Measurements from ENCODE around the gene ABLIM3.

The ABLIM3 gene

DNA sequence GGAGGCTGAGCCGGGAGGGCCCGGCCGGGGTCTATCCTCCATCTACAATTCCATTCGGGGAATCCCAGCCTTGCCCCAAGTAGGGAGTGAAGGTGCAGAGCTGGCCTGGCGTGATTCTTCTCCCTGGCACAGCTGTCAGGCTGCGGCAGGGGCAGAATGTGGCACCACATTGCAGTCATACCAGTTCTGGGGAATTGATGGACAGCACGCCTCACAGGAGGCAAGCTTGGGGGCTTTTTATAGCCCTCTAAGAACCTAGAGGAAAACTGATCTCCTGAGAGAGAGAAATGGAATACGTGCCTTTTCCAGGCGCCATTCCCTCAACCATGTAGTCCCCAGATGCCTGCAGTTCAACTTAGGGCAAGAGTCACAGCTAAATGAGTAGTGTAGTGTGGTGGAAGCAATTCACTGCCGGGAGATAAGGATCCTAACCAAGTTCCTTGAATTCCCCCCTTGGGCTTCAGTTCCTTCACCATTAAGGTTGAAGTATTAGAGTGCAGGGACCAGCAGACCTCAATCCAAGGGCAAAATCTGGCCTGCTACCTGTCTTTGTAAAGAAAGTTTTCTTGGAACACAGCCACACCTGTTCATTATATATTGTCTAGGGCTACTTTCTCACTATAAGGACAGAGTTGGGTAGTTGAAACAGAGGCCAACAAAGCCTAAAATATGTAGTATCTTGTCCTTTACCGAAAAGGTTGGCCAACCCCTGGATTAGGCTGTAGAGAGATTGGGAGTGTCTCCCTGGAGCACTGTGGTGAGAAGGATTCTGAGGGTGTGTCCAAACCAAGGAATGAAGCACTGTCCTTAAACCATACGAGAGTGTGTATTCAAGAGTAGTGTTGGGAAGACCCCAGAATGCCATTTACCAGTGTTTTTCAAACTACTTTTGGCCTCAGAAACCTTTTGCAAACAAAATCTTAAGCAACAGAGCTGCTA is 141.0 kb downstream of the ABLIM3 start:
- DNase-seq (ENCODE audit: low read depth): no peak

DNA sequence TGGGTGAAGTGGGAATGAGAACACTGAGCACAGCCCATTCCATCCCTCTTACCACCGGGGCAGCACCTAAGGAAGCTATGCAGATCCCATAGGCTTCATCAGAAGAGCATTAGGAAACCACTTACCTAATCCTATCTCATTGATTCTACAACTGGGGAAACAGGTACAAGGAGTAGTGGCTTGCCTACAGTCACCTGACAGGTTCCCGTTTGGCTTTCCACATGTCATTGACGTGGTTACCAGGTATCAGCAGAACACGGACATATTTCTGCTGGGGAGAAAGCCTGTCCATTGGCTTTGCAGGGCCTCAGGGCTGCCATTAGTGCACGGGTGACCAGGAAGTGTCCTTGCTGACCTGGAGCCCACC is 141.7 kb downstream of the ABLIM3 start:
- DNase-seq (ENCODE audit: low read depth): no peak

DNA sequence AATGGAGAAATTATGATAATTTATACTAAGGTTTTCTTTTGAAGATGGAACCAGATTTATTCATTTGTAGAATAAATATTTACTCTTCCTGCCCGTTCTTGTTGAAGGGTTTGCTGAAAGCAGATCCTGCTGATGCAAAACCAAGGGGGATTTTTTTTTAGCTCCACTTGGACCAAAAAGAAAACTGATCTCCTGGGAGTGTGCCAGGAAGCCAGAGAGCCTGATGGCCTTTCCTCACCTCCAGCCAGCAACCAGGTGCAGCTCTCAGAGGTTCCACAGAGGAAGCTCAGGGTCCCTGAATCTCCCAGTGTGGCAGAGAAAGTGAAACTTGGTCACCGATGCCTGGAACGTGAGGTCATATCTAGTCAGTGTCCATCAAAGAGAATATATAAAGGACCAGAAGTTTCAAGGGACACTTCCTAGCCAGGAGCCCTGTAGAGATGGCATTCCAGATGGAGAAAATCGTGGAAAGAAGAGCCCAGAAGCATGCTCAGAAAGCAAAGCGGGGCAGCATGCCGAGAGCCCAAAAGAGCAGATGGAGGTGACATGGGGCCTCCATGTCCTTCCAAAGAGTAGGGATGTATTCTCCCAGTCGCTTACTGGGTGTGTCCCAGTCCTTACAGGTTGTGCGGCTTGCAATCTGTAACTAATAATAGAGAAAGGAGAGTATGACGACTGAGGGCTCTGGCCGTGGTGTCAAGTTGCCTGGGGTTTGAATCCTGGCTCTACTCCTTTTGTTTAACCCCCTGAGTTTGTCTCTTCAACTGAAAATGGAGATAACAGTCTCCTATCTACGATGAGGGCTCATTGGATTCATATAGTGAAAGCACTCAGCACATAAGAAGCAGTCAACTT is 142.6 kb downstream of the ABLIM3 start:
- no peak for DNase-seq (ENCODE audit: low read depth)

DNA sequence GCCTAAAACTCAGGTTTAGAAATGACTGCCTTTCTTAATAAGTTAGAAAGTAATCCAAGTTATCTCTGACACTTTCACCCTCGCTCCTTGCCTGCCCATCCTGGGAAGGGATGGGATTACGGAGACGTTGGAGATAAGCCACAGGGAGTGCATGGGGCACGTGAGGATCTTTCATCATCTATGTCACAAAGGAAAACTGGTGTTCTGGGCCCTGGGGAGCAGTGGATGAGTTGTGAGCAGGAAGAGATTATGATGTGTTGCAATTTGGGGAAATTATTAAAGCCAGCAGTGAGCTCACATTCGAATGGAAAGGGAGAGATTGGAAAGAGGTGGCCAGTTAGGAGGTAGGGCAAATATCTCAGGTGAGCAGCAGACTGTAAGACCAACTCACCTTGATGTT is 143.2 kb downstream of the ABLIM3 start:
- no peak for DNase-seq (ENCODE audit: low read depth)

DNA sequence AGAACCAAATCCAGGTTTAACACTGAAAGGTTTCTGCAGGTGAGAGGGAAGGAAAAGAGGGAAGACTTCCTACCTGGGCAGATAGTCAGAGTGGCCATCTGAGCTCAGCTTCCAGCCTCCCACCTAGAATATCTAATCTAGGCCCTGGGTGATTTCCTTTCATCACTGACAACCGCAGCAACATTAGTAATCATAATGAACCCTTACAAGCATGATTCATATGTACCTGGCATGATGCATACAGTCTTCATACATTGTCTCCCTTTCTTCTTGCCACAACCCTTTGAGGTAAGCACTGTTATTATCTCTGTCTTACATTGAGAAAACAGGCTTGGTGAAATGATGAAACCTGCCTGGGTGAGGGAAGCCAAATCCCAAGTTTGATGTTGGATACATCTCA is 143.9 kb downstream of the ABLIM3 start:
- no peak for DNase-seq (ENCODE audit: low read depth)

DNA sequence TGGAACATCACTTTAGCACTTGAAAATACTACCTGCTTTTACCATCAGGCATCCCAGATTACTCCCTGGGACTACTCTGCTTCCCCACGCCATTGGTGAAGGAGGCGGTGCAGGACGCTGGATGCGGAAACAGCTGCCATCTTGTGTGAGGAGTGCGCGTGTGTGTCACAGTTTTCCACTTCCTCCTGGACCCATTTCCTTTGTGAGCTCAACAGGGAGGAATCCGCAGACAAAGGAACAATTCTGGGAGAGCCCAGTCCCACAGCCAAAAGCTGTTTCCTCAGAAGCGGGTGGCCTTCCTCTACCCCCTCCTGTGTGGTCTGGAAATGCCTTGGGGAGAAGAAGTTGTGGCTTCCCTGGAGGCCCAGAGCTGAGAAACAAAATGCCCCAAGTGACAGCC is 147.1 kb downstream of the ABLIM3 start:
- no peak for DNase-seq (ENCODE audit: low read depth)

DNA sequence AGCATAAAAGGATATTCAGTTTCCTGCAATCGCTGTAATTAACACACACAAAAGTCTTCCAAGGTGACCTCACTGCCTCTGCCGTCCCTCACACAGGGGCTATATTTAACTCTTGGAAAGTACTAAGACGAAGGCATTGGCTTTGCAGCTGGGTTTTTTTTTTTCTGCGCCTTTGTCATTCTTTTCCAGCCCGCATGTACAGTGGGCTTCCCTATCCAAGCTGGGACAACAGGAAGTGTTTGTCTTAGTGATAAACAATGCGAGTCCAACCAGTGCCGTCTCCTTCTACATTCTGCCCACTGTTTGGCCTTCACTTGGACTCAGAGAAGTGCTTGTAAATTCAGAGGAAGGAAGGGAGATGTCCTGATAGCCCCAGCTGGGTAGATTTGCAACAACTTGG is 148.0 kb downstream of the ABLIM3 start:
- DNase-seq (ENCODE audit: low read depth): no peak

DNA sequence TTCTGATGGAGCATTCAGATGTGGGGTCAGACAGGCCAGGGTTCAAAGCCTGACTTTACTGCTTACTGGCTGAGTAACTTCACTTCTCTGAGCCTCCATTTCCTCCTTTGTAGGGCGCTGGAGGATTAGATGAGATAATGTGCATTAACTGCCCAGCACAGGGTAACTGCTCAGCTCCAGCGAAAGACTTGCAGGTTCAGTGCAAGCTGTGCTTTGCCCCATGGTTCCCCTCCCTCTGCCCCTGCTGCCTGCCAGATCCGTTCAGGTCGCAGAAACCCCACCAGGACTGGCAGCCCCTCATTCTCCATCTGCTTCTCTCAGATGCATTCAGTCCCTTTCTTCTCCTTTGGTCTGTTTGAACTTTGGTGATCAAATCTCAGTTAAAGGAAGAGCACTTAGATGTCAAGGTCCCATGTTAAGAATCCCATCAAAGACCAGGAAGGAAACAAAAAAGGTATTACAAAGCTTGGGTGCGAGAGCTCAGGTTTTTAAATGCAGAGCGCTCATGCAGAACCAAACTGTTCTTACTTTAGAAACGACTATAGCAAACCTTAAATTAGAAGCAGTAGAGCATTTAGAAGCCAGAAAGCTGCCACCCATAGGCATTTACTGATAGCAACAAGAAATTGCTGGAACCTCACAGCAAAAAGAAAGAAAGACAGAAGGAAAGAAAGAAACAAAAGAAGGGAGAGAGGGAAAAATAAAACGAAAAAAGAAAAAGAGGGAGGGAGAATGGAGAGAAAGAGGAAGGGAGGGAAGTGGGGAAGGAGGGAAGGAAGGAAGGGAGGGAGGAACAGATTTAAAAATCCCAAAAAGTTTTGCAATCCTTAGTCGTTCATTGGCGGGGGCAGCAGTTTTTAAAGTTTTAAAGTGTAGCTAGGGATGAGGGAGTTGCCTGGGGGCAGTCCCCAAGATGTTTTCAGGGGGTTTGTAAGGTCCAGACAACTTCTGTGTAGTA is 153.9 kb downstream of the ABLIM3 start:
- no peak for DNase-seq (ENCODE audit: low read depth)

DNA sequence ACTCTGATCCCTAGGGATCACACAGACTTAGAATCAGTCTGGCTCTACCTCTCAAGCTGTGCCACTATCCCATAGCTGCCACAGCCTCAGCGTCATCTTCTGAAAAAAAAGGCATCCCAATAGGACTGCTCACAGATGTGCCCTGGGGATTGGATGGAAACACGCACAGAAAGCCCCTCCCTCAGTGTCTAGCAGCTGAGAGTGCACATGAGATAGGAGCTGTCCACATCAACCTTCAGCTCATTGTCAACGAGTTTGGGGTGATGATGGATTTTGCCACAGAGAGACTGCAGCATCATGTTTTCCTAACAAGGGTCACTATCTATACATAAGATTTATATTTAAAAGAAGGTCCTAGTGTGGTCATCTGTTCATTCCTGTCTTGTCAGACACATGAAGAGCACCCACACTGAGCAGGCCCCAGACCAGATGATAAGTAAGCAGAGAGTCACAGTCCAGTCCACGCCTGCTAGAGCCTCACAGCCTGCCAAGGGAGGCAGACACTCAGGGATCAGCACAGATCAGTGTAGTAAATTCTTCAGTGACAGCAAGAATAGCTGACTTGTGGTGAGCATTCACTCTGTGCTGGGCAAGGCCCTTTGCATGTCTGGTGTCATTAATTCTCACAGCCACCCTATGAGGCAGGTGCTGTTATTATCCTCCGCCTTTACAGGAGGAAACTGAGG is 156.2 kb downstream of the ABLIM3 start:
- DNase-seq (ENCODE audit: low read depth): no peak

DNA sequence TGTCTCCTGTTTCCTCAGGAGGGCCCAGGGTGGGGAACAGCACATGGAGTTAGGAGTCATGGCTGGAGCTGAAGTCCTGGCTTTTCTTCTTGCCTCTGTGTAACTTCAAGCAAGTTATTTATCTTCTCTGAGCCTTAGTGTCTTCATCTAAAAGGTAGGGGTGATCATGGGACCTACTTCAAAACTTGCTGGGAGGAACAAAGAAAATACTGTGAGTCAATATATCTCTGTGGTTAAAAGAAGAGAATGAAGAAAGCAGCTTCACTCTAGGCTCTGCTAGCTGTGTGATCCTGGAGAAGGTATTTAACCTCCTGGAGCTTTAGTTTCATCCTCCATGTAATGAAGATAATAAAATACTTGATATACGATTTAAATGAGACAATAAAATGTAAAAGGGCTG is 156.9 kb downstream of the ABLIM3 start:
- DNase-seq (ENCODE audit: low read depth): no peak

DNA sequence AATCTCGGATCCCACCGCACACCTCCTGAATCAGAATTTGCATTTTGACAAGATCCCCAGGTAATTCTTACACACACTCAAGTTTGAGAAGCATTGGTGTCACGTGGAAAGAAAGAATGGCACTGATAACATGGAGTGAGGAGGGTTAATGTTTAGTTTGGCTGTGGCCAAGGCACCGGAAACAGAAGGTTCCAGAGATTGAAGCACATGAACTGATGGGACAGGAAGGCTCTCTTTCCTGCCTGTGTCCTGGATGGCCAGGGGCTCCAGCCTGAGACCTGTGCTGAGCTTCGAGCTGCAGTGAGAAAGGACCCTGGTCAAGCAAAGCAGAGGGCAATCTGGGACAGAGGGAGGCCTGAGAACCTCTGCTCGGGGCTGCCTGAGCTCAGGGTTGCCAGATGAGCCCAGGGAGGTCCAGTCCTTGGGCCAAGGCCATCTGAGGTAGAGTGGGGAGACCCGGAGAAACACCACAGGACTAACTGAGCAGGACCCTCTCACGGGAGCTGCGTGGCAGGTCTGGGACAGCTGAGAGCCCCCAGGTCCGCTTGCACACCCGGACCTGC is 157.6 kb downstream of the ABLIM3 start:
- DNase-seq (ENCODE audit: low read depth): no peak

DNA sequence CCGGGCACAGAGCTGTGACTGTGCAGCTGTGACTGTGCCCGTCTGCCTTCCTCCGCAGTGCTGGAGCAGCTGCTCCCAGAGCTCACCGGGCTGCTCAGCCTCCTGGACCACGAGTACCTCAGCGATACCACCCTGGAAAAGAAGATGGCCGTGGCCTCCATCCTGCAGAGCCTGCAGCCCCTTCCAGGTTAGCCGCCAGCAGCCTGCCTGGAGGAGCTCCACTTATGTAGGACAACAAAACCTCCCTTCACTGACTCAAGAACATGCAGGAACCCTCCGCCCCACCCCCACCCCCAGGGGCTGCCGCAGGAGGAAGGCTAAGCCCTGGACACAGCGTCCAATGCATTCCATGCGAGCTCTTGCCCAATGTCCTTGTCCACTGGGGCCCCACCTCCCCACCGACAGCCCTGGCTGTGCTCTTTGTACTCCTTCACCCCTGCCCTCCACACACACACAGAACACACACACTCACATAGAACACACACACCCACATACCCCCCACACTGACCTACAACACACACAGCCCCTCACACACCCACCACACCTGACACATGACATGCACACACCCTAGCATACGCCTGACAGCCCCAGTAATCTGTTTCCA is 158.3 kb downstream of the ABLIM3 start:
- no peak for DNase-seq (ENCODE audit: low read depth)

DNA sequence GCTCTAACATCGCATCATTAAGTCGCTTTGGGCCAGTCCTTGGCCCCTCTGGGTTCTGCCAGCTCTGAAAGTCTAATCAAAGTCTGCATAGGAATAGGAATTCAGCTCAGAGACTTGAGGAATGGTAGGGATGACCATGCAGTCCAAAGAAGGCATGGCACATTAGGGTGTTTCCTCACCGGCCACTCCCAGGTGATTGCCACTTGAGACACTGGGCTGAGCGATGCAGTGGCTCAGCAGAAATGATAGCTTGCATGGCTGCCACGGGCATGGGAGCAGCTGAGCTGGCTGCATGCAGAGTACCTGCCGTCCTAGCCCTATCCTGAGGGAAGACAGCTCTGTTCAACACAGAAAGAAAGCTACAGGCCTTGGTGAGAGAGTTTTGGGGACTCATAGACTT is 159.1 kb downstream of the ABLIM3 start:
- DNase-seq (ENCODE audit: low read depth): no peak

DNA sequence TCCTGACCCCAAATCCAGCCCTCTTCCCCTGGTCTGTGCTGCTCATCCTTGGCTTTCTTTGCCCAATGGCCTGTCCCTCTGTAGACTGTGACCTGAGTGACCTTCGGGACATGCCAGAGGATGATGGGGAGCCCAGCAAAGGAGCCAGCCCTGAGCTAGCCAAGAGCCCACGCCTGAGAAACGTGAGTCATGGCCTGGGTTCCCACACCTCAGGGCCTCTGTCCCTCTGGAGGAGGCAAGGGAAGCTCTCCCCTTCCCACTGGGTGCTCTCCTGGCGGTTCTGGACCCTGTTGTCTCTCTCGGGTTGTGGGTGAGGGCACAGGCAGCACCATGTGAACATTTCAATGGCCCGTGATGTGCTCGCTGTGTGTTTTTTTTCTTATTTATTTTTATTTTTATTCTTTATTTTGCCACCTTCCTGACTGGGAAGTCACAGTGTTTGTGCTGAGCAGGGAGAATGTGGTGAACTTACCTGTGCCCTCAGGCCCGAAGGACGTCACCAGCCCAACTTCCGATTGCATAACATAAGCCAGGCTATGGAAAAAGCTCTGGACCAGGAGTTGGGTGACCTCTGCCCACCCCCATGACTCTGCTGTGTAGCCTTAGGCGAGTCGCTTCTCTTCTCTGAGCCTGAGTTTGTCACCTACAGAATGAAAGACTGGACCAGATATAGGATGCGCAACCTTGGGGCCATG is 159.9 kb downstream of the ABLIM3 start:
- DNase-seq (ENCODE audit: low read depth): no peak

DNA sequence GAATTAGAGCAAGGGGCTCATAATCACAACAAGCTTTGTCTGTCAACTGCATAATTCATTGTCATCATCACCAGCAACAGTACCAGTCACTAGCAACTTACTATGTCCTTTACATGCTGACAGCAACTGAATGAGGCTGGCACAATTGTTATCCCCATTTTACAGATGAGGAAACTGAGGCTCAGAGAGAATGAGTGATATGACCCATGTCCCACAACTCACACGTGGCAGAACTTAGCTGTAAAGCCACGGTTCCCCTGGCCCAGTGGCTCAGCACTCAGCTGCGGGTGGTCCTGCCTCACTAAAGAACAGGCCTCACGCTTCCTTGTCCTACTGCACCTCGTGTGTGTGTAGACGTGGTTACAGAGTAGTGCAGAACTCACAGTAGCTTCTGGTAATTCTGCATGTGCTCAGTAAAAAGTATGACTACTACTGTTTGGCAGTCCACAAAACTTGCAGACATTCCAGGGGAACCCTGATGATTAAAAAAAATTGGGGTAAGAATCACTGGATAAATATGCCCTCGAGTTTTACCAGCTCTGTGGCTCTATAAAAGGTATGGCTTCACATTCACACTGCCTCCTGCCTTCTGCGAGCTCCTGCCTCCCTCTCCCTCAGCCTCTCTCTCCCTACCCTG is 160.6 kb downstream of the ABLIM3 start:
- no peak for DNase-seq (ENCODE audit: low read depth)

DNA sequence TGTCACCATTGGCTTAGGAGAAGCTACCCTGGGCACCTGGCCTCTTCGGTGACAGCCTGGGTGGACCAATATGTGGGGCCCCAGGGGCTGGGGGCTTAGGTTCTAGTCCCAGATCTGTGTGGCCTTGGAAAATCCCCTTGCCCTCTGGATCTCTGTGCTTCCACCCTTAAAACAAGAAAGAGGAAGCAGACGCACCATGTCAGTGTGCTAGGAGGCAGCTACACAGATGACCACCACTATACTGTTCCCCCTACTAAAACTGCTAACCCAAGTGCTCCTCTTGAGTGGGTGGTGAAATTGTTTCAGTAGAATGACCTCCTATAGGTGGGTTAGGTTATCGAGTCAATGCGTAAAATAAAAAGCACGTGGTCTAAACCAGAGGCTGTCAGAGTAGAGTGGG is 161.3 kb downstream of the ABLIM3 start:
- DNase-seq (ENCODE audit: low read depth): no peak

DNA sequence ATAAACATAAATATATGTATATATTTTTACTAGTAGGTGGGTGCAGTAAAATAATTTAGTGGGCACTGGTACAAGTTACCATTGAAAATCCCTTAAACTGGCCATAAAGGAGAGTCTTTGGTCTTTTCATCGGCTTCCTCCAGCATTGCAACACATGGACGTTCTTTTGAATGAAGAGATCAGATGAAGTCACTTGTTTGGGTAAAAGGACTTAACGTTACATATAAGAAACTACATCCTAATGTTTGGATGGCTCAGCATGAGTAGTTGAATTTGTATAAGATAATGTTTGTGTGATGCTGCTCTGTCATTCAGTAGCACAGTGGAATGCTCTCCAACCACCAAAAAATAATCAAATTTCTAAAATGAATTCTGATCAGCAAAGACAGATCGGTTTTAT is 161.9 kb downstream of the ABLIM3 start:
- DNase-seq (ENCODE audit: low read depth): no peak

DNA sequence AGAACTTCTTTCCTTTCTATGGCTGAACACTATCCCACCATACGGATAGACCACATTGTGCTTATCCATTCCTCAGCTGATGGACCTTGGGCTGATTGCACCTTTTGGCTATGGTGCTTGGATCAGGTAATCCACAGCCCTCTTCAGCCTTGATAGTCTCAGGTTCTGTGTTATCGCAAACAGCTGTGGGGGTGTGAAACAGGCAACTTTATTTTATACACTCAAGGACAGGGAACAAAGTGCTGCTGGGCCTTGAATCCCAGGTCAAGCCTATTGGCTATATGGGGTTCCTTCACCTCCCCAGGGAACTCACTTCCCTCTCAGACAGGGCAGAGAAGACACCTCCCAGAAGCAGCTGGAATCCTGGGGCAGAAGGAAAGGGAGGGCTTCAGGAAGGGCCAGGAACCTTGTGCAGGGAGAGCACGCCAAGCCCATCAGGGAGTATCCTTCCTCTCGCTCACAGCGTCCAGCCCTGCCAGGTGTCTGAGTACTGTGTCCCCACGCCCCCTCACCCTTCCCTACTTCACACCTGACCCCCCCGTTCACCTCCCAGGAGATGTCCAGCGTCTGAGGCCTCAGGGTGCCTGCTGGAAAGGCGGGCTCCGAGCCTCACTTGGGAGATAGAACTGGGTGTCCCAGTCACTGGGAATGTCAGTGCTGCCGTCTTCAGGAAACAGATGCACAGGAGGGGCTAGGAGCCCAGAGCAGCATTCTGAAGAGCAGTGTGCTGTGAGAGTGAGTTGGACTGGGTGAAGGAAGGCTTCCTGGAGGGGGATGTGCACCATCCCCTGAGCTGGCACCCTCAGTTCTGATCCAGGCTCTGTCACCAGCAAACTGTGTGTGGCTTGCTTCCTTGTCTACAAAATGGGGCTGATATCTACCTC is 163.1 kb downstream of the ABLIM3 start:
- DNase-seq (ENCODE audit: low read depth): no peak

DNA sequence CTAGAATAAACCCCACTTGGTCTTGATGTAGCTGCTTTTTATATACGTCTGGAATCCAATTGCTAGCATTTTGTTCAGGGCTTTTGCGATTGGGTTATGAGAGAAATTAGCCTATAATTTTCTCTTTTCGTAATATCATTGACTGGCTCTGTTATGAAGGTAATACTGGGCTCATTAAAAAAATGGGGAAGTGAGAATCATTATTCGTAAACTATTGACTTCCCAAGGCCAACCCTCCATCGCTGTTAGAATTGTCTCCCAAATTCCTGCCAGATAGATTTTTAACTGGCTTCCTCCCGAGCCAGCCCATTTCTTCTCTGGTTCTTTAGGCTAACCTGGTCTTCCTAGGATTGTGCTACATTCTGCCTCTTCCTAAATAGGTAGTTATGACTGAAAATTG is 168.1 kb downstream of the ABLIM3 start:
- no peak for DNase-seq (ENCODE audit: low read depth)

All from stimulated activated CD4-positive, alpha-beta T cell treated with anti-CD3 and anti-CD28 coated beads, Interleukin-2, amount 100 ng/mL, for 4 hours (primary cell).